COLO668 (cell line): ENCODE data around the gene PRUNE2.

Source experiments
- DNase-seq: peaks from one replicate; lab custom pipeline; 2025; ENCODE audit not compliant: unreplicated experiment; lab: John Stamatoyannopoulos, UW

Gene PRUNE2

DNA sequence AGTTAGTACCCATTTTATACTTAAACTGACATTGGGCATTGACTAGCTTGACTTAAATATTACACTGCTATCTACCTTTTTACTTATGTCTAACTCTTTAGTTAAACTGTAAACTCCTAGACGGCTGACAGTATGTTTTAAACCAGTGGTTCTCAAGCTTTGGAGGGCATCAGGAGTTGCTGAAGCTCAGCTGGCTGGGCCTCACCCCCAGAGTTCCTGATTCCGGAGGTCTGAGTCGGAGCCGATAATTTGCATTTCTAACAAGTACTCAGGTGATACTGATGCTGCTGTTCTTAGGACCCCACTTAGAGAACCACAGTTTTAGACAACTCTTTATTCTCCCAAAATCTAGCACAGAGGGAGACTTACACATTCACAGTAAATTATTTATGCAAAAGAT is 205.0 kb downstream of the PRUNE2 start:
- no peak for DNase-seq

DNA sequence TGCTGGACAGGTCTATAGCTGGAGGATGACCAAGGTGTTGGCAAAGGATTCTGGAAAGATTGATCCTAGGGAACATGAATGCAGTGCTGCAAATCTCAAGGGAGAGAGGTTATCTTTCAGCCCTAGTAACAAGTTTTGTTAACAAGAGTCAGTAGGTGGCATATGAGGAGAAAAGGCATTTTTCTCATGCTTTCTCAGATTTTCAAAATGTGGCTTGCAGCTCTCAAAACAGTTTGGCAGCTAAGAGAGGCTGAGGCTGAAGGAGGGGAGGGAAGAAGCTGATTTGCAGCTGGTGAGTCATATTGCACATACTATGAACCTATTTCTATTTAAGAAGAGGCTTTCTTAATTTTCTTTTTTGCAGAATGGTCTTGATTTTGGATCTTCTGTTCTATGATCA is 205.9 kb downstream of the PRUNE2 start:
- no peak for DNase-seq

DNA sequence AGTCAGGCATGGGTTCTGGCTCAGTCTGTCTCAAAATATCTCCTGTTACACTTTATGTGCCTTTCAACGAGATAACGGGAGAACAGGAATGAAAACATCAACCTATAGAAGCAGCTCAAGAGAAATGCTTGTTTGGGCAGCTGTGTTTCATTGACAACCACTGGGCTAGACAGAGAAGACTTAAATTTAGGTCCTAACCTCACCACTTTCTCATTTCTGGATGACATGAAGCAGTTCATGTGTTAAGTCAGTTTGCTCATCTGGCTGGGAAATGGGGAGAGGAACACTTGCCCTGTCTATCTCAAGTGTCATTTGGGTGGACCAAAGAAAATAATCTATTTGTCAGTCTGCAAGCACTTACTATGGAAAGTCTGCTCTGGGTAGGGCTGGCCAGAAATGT is 208.4 kb downstream of the PRUNE2 start:
- no peak for DNase-seq

DNA sequence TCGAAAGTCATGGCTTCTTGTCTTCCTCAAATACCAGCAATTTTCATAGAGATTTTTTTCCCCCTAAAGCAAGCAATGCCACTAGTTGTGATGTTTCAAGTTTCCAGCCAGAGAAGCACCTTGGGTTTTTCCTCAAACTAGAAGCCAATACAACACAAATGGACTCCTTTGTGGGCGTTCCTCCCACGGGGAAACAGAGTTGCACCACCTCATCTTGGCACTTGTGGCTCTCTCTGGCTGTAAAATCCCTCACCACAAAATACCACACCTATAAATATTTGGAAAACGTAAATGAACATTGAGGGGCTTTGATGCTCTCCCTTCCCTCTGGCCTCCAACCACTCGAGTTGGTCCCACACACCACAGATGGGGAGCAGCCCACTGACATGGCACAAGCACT is 208.8 kb downstream of the PRUNE2 start:
- DNase-seq: no peak

DNA sequence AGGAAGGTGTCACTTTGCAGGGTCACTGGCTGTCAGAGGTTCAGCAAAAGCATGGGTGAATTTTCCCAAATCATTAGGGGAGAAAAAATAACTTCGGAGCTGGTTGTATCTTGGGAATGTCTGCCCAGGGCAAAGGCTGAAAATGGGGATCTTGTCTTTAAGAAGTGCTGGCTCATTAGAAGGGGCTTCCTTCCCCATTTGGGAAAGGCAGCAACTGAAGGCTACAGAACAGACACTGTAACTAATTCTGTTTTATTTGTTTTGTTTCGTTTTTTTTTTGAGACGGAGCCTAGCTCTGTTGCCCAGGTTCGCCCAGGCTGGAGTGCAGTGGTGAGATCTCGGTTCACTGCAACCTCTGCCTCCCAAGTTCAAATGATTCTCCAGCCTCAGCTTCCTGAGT is 212.0 kb downstream of the PRUNE2 start:
- no peak for DNase-seq

DNA sequence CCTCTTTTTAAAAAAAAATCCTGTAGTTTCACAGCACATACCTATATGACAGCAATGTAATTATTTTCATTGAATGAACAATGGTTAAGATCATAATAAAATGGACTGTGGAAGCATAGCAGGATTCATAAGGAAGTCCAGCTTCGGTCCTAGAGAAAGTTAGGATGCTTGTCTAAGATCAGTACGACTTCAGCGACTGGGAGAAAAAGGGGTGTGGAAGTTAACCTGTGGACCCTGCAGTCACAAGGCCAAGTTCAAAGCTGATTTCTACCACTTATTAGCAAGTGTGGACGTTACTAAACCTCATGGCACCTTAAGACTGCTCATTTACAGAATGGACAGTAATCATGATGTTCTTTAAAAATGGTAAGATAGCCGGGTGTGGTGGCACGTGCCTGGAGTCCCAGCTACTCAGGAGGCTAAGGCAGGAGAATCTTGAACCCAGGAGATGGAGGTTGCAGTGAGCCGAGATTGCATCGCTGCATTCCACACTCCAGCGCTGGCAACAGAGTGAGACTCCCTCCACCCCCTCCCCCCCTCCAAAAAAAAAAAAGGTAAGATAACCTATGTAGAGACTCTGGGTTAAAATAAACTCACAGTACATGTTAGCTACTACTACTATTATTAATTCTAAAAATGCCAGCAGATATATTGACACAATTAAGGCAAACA is 213.3 kb downstream of the PRUNE2 start:
- DNase-seq: no peak

DNA sequence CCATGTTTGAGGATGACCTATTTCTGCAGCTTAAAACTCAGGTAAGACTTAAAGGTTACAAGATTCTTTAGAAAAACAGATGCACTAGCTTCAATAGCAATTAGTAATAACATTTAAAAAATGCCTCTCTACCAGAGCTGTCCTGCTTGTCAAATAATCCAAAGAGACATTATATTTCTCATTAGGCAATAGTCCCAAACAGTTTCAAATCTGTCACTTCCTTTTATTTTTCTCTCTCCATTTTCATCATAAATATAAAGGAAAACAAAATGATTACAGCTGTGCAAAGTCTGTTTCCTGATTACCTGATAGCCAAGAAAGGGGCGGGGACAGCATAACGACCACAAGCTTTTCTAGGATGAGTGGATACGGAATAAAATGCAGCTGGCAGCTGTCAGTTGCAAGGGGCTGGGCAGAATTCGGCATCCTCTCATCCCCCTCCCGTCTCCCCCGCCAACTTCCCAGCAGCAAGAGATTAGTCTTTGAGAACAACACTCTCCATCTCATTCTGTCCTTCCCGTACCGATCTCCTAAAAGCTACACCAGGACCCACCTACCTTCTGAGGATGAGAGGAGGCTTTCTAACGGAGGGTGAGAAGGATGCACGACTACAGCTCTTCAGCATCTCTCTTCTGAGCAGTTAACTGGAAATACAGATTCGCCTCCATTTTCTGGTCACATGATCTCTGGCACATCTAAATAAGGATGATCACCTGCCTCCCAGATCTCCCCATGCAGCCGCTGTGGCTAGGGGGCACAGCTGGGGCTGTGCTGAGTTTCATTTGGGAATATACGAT is 214.2 kb downstream of the PRUNE2 start:
- DNase-seq: peak; percentile 56

DNA sequence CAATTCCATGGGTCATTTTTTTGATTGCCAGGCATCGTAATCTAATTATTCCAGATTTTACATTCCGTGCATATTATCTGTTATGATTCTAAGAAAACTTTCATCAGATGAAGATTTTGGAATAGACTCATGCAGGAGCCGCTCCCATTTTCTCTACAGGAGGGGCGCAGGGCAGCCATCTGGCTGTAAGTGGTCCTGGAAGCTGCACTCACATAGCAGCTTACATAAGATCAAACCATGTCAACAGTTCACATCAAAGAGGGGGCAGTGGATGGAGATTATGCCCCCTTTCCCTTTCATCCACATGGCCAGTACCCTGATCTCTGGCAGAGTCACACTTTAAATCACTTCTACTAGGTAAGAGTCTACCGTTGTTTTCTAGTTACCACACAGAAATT is 214.9 kb downstream of the PRUNE2 start:
- DNase-seq: no peak

DNA sequence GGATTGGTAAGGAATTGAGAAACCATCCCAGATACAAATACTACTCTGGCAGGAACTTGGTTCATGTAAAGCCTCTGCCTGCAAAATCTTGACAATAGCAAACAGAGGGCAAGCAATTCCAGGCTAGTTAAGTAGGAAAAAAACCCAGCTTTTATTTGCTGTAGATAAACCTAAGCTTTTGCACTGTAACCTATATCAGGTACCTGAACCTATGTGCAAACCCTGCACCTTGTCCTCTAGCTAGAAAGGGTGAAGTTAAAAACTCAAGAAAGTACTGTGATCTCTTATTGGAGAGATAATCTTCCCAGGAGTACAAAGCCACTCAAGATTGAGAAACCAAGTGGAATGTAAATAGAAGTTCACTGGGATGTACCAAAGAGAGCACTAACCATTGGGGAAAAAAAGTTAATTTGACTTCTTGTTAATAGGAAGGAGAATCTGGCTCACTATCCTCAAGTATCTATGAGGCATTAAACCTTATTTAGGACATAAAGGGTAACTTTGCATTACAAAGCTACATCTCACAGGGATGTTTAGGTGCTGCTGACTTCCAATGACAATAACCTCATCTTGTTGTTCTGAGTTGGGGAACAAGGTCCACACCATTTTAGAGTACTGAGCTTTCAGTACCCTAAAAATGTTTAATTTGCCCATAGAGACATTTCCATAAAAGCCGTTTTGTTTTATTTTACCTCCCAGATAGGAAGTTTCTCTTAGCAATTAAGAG is 215.5 kb downstream of the PRUNE2 start:
- DNase-seq: no peak

DNA sequence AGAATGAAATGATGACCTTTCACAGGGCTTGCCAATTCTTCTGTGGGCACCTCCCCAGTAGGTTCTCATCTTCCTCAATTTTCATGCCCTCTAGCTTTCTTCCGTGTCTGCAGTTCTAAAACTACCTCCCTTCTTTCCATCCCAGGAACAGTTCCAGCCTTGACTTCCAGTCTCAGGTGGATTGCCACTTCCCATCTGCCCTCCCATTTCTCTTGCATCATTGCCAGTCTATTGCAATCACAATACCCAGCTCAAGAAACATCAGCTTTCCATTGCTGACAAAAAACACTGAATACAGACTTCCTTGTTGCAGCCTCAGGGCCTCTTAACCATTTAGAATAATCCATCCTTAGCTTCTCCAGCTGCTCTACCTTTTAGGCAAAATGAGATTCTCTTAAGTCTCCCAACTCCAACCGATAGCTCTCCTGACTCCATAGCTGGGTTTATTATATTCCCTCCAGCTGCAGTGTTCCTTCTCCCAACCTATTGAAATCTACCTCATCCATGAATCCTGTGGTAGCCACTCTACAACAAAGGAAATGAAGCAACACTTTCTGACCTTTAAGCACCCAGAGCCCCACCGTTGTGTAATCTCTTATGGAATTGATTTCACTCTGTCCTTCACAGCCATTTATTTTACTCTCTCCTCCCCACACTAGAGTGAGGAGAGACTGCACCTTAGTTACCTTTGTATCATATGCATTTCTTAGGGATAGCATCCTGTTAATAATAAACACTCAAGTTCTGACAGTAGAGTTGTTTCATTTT is 217.3 kb downstream of the PRUNE2 start:
- DNase-seq: peak; percentile 23

DNA sequence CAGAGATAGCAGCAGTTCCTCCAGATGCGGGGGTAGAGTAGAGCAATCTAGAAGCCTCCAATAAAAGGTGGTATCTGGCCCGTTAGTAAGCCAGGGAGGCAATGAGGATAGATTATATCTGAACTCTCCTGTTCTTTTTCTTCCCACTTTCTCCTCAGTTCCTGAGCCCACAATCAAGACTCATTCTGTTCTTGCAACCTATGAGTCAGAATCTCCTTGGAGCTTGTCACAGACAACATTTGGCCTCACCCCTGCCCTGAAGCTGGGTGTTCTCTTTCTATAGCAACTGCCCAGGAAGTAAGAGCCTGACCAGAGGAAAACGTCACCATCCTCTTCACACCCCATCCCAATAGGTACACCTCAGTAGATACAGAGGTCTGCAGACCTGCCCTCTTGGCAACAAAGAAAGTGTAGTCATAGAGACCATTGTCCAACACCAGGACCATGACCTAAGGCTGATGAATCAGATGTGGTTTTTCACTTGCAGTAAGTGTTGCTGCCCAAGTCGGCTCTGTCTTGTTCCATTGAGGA is 218.0 kb downstream of the PRUNE2 start:
- DNase-seq: peak; percentile 23

DNA sequence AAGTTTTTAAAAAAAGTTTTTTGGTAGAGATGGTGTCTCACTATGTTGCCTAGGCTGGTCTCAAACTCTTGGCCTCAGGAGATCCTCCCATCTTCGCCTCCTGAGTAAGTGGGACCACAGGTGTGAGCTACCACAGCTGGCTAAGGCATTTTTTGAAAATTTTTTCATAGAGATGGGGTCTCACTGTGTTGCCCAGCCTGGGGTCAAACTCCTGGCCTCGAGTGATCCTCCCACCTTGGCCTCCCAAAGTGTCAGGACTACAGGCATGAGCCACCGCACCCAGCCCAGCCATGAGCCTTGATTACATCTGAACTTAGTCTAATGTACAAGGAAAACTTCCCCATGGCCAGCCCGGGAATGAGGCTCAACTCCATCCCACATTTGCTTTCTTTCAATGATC is 219.2 kb downstream of the PRUNE2 start:
- DNase-seq: no peak

DNA sequence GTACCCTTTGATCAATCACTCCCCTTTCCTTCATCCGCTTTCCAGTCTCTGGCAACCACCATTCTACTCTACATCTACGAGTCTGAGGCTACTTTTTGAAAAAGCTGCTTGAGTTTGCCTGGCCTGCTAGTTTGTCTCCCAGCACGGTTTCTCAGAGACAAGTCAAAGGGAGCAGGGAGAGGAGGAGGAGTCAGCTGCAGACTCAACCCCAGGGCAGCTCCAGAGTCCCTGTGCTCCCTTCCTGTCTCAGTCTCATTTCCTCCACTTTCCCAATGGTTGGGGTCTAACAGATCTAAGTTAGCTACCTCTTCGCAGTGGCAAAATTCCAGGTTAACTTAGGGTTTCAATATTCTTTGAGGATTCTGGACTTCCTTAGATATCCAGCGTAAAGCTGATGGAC is 221.7 kb downstream of the PRUNE2 start:
- DNase-seq: no peak

DNA sequence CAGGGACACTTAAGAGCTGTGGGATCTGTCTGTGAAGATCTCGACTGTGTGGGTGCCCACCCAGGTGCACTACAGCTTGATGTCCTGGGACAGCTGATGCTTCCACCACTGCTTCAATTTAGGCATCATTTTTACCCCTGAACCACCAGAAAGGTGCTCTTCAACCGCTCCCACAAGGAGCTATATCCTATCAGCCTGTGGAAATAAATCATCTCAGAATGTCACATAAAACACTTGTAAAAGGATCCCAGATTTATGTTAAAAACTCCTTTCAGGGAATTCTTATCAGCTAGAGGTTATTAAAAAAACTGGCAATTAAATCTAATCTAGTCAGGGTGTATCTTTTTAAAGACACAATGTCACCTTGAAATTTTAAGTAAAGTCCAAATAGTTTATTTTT is 224.4 kb downstream of the PRUNE2 start:
- DNase-seq: no peak

DNA sequence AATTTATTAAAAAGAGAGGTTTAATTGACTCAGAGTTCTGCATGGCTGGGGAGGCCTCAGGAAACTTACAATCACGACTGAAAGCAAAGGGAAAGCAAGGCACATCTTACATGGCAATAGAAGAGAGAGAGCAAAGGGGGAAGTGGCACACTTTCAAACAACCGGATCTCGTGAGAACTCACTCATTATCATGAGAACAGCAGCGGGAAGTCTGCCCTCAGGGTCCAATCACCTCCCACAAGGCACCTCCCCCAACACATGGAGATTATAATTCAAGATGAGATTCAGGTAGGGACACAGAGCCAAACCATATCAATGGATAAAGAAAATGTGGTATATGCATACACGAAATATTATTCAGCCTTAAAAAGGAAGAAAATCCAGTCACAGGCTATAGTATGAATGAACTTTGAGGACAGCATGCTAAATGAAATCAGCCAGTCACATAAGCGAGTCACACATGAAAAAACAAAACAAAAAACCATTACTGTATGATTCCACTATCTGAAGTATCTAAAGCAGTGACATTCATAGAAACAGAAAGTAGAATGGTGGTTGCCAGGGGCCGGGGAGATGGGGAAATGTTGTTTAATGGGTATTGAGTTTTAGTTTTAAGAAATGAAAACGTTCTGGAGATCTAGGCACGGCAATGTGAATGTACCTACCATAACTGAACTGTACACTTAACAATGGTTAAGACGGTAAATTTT is 225.0 kb downstream of the PRUNE2 start:
- DNase-seq: no peak

DNA sequence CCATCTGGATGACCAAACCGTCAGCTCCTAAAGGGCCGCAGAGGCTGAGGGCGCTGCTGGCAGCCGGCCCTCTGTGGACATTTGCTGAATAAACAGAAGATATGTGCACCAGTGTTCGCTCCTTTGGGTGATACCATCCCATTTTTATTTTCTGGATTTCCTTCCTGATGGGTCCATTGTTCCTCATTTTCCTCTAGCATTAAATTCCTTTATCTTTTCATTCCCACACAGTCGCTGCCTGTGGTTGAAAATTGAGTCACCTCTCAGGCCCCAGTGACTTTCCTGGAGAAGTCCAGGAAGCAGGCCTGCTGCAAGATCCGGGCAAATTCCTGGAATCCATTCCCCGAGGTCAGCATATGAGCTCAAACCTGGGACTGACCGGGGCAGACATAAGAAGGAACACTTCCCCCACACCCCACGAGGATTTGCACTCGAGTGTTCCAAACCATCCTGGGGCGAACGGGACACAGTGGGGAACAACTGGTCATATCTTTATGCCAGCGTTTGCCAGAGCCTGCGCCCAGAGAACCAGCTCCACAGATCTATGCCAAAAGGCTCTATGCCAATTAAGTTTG is 228.3 kb downstream of the PRUNE2 start:
- peak; percentile 60 for DNase-seq

DNA sequence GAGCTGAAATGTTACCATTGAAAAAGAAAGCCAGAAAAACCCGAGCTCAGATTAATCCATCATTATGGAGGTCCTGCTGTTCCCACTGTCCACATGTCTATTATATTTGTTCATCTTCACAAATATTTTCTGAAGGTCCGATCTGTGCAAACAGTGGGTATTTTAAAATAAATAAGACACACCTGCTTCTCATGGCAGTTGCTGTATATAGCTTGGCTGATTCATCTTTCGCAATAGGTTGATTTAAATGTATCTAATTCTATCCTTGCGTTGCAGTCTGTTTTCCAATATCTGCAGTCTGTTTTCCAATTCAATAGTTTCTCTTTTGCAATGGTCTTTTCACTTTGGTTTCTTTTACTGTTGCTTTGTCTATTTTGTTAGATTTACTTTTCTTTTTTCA is 229.1 kb downstream of the PRUNE2 start:
- DNase-seq: no peak

DNA sequence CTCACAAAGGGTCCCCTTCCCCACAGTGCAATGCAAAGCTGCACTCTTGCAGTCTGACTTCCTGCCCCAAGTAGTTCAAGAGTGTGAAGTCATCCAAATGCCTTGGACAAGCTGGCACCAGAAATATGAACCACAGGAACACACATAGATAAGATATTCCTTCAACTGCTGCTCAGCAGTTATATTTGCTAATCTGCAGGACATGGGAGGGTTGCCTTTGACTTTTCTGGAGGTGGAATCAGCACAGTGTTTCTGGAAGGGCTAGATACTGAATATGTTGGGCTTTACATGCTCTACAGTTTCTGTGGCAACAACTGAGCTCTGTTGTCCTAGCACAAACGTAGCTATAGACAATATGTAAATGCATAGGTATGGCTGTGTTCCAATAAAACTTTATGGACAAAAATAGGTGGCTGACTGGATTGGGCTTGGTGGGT is 238.4 kb downstream of the PRUNE2 start:
- no peak for DNase-seq

DNA sequence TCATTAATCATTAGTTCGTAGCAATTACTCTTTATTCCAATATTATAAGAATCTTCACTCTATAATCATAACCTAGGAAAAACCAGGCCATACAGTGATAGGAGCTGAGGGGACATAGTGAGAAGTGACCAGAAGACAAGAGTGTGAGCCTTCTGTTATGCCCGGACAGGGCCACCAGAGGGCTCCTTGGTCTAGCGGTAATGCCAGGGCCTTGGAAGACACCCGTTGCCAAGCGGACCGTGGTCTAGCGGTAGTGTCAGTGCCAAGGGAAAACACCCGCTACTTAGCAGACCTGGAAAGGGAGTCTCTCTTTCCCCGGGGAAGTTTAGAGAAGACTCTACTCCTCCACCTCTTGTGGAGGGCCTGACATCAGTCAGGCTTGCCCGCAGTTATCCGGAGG is 239.9 kb downstream of the PRUNE2 start:
- peak; percentile 54 for DNase-seq

DNA sequence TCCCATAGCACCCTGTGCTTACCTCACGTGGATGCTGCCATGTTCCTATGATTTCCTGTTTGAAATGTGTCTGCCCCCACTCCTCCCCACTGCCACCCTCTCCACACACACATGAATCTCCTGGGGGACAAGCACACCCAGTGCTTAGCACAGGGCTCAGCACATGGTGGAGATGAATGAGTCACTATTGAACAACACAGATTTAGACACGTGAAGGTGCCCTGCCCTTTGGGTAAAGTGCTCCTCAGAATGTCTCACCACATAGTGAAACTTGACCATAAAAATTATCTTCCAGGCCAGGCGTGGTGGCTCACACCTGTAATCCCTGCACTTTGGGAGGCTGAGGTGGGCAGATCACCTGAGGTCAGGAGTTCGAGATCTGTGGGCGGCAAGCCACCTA is 240.5 kb downstream of the PRUNE2 start:
- DNase-seq: no peak
